Measurements from ENCODE around the gene DNAH1.

DNAH1 gene

GRCh38 chr3:52406791-52407510 is 90.8 kb downstream of the DNAH1 start:
- no peak for DNase-seq

- no peak for DNase-seq
Measured at GRCh38 chr3:52407779-52408178, 91.7 kb downstream of the DNAH1 start.

- DNase-seq = no peak
Measured at GRCh38 chr3:52408466-52408865, 92.3 kb downstream of the DNAH1 start.

- DNase-seq = no peak
Measured at GRCh38 chr3:52415800-52416199, 99.7 kb downstream of the DNAH1 start.

GRCh38 chr3:52420388-52420787 is 104.3 kb downstream of the DNAH1 start:
- no peak for DNase-seq

GRCh38 chr3:52422669-52423068 is 106.5 kb downstream of the DNAH1 start:
- DNase-seq = no peak

- no peak for DNase-seq
Measured at GRCh38 chr3:52423173-52423572, 107.1 kb downstream of the DNAH1 start.

- peak; percentile 32 to 58 for DNase-seq
Measured at GRCh38 chr3:52428151-52429005, 112.3 kb downstream of the DNAH1 start.

- no peak for DNase-seq
Measured at GRCh38 chr3:52429031-52429430, 112.9 kb downstream of the DNAH1 start.

GRCh38 chr3:52429779-52430415 is 113.8 kb downstream of the DNAH1 start:
- no peak for DNase-seq

GRCh38 chr3:52430416-52430810 is 114.3 kb downstream of the DNAH1 start:
- no peak for DNase-seq

- DNase-seq = no peak
Measured at GRCh38 chr3:52431459-52432223, 115.5 kb downstream of the DNAH1 start.

- no peak for DNase-seq
Measured at GRCh38 chr3:52432225-52432624, 116.1 kb downstream of the DNAH1 start.

- DNase-seq = no peak
Measured at GRCh38 chr3:52432691-52433141, 116.6 kb downstream of the DNAH1 start.

GRCh38 chr3:52433328-52433995 is 117.3 kb downstream of the DNAH1 start:
- no peak for DNase-seq

- DNase-seq = no peak
Measured at GRCh38 chr3:52433996-52434479, 117.9 kb downstream of the DNAH1 start.

GRCh38 chr3:52434491-52435115 is 118.5 kb downstream of the DNAH1 start:
- no peak for DNase-seq

- no peak for DNase-seq
Measured at GRCh38 chr3:52435246-52436101, 119.4 kb downstream of the DNAH1 start.

- no peak for DNase-seq
Measured at GRCh38 chr3:52436500-52437149, 120.5 kb downstream of the DNAH1 start.

Data from CD4-positive, alpha-beta T cell treated with Interferon alpha-2 for 1 hour (primary cell).